HepG2 (cell line): ENCODE measurements around the gene RUNX3. TPM values are rescaled to one million over a fixed set of nuclear protein-coding genes. Genes with fewer than 3 reads are reported as not detected.

ENCODE experiments used
- DPF2 ChIP-seq: sonication (generic); formaldehyde crosslinking; IDR thresholded peaks from 2 replicates; pipeline ENCODE4 v1.4.0; 2020; ENCODE audit warnings: mild to moderate bottlenecking, low read depth, missing genetic modification reagents, borderline replicate concordance
- RXRB ChIP-seq: IDR thresholded peaks from 2 replicates; pipeline ENCODE4 v1.6.1; 2016; ENCODE audit warnings: borderline replicate concordance, missing genetic modification reagents, missing compliant biosample characterization
- SAP130 ChIP-seq: IDR thresholded peaks from 2 replicates; pipeline ENCODE4 v1.6.1; 2016; ENCODE audit warnings: low read depth
- SATB2 ChIP-seq: sonication (generic); formaldehyde crosslinking; IDR thresholded peaks from 2 replicates; pipeline ENCODE4 v1.5.0; 2020; ENCODE audit warnings: missing genetic modification reagents
- SMARCE1 ChIP-seq: fragments of 450-650 bp; IDR thresholded peaks from 2 replicates; pipeline ENCODE4 v1.6.1; 2017; ENCODE audit warnings: borderline replicate concordance
- SOX13 ChIP-seq, 3 experiments: fragments of 450-650 bp in 1 of 3; sonication (generic) in 1 of 3; formaldehyde crosslinking in 1 of 3; IDR thresholded peaks in 2 of 3; conservative IDR thresholded peaks in 1 of 3; 2 replicates each; pipeline versions ENCODE4 v1.5.0 to v1.6.1; 2016 to 2020; ENCODE audit warnings: antibody characterized with exemption in 1 of 3, mild to moderate bottlenecking in 1 of 3, missing compliant biosample characterization in 1 of 3, missing genetic modification reagents in 1 of 3, moderate library complexity in 1 of 3
- ZC3H13 ChIP-seq: sonication (generic); formaldehyde crosslinking; IDR thresholded peaks from 2 replicates; pipeline ENCODE4 v1.8.1; 2023; ENCODE audit warnings: mild to moderate bottlenecking, missing genetic modification reagents, moderate library complexity
- ZC3H4 ChIP-seq: sonication (generic); formaldehyde crosslinking; IDR thresholded peaks from 2 replicates; pipeline ENCODE4 v1.4.0; 2020; ENCODE audit warnings: missing genetic modification reagents, borderline replicate concordance
- ZFX ChIP-seq: sonication (generic); formaldehyde crosslinking; IDR thresholded peaks from 2 replicates; pipeline ENCODE4 v1.4.0; 2020; ENCODE audit warnings: mild to moderate bottlenecking, low read depth, missing genetic modification reagents, moderate library complexity
- ZNF432 ChIP-seq: sonication (generic); formaldehyde crosslinking; IDR thresholded peaks from 2 replicates; pipeline ENCODE4 v1.5.0; 2020; ENCODE audit warnings: missing genetic modification reagents, mild to moderate bottlenecking, borderline replicate concordance
- ZNF549 ChIP-seq: sonication (generic); formaldehyde crosslinking; IDR thresholded peaks from 2 replicates; pipeline ENCODE4 v1.5.0; 2020; ENCODE audit warnings: missing genetic modification reagents
- ZNF563 ChIP-seq: sonication (generic); formaldehyde crosslinking; IDR thresholded peaks from 2 replicates; pipeline ENCODE4 v1.8.0; 2022; ENCODE audit warnings: mild to moderate bottlenecking, moderate library complexity, missing genetic modification reagents
- ZNF746 ChIP-seq: sonication (generic); formaldehyde crosslinking; IDR thresholded peaks from 2 replicates; pipeline ENCODE4 v1.8.0; 2022; ENCODE audit warnings: mild to moderate bottlenecking, missing genetic modification reagents
- ZNF768 ChIP-seq: sonication (generic); formaldehyde crosslinking; IDR thresholded peaks from 2 replicates; pipeline ENCODE4 v1.4.0; 2020; ENCODE audit warnings: missing genetic modification reagents
- ZSCAN21 ChIP-seq: sonication (generic); formaldehyde crosslinking; IDR thresholded peaks from 2 replicates; pipeline ENCODE4 v1.8.0; 2022; ENCODE audit warnings: mild to moderate bottlenecking, missing genetic modification reagents, moderate library complexity, borderline replicate concordance
- polyA plus RNA-seq, 8 experiments: library from polyadenylated mRNA; depleted of rRNA in 3 of 8; stranded (reverse) in 7 of 8; unstranded in 1 of 8; fragments of >200 nt; fragmentation: Illumina TruSeq in 4 of 8; extraction: Trizol in 4 of 8; gene quantifications; 2 replicates each; pipeline versions ENCODE4 v1.2.1 to v1.2.3, GENCODE V29; 2011 to 2016; ENCODE audit warnings: low read depth in 4 of 8, missing spikeins in 1 of 8, mixed read lengths in 1 of 8; ENCODE audit not compliant: insufficient read depth in 1 of 8
- total RNA-seq, 5 experiments: library from RNA; depleted of rRNA; stranded (reverse); fragments of >200 nt; fragmentation: Illumina TruSeq; extraction: Trizol; gene quantifications; 2 replicates each; pipeline ENCODE4 v1.2.3, GENCODE V29; 2016; ENCODE audit warnings: low read depth in 1 of 5
- TF ChIP-seq, protein P1 (sequence below): sonication (generic); formaldehyde crosslinking; IDR thresholded peaks from 2 replicates; pipeline ENCODE4 v1.4.0; 2020; ENCODE audit warnings: missing genetic modification reagents, borderline replicate concordance
- TF ChIP-seq, protein P2 (sequence below): sonication (generic); formaldehyde crosslinking; conservative IDR thresholded peaks from 2 replicates; pipeline ENCODE4 v1.4.0; 2020; ENCODE audit warnings: missing genetic modification reagents
- TF ChIP-seq, protein P3 (sequence below): sonication (generic); formaldehyde crosslinking; IDR thresholded peaks from 2 replicates; pipeline ENCODE4 v1.4.0; 2020; ENCODE audit warnings: missing genetic modification reagents
- TF ChIP-seq, protein P4 (sequence below): sonication (generic); formaldehyde crosslinking; IDR thresholded peaks from 2 replicates; pipeline ENCODE4 v1.5.1; 2020; ENCODE audit warnings: mild to moderate bottlenecking, missing genetic modification reagents, borderline replicate concordance

Gene RUNX3
- total and polyA plus RNA-seq, 2 of the 13 experiments (the other 11 are each of a cell fraction or from before 2014, with no cell fraction given): 0.04 to 0.22 TPM

- TF ChIP-seq, protein P1, sequence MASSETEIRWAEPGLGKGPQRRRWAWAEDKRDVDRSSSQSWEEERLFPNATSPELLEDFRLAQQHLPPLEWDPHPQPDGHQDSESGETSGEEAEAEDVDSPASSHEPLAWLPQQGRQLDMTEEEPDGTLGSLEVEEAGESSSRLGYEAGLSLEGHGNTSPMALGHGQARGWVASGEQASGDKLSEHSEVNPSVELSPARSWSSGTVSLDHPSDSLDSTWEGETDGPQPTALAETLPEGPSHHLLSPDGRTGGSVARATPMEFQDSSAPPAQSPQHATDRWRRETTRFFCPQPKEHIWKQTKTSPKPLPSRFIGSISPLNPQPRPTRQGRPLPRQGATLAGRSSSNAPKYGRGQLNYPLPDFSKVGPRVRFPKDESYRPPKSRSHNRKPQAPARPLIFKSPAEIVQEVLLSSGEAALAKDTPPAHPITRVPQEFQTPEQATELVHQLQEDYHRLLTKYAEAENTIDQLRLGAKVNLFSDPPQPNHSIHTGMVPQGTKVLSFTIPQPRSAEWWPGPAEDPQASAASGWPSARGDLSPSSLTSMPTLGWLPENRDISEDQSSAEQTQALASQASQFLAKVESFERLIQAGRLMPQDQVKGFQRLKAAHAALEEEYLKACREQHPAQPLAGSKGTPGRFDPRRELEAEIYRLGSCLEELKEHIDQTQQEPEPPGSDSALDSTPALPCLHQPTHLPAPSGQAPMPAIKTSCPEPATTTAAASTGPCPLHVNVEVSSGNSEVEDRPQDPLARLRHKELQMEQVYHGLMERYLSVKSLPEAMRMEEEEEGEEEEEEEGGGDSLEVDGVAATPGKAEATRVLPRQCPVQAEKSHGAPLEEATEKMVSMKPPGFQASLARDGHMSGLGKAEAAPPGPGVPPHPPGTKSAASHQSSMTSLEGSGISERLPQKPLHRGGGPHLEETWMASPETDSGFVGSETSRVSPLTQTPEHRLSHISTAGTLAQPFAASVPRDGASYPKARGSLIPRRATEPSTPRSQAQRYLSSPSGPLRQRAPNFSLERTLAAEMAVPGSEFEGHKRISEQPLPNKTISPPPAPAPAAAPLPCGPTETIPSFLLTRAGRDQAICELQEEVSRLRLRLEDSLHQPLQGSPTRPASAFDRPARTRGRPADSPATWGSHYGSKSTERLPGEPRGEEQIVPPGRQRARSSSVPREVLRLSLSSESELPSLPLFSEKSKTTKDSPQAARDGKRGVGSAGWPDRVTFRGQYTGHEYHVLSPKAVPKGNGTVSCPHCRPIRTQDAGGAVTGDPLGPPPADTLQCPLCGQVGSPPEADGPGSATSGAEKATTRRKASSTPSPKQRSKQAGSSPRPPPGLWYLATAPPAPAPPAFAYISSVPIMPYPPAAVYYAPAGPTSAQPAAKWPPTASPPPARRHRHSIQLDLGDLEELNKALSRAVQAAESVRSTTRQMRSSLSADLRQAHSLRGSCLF (CRISPR knock-in tag): no peak
- TF ChIP-seq ZNF549 (CRISPR knock-in tag) (no peak), ZNF746 (CRISPR knock-in tag) (no peak), ZC3H4 (no peak), ZNF768 (CRISPR knock-in tag) (no peak; the same call in 1 of the 2 replicates), SATB2 (CRISPR knock-in tag) (no peak), ZC3H13 (no peak), SOX13 (IDR thresholded peaks at IDR 0.05) (no peak), SOX13 (CRISPR knock-in tag; conservative IDR thresholded peaks at IDR 0.05 in 1 of 2, IDR thresholded peaks at IDR 0.05 in 1 of 2) (peak in 1 of 2 experiments; percentile 43; a peak in 2 of 4 replicates), ZNF563 (CRISPR knock-in tag) (peak; percentile 79; the same call in 1 of the 2 replicates), ZFX (CRISPR knock-in tag) (peak; percentile 94), RXRB (no peak), SMARCE1 (no peak), ZNF432 (CRISPR knock-in tag) (no peak), ZSCAN21 (CRISPR knock-in tag) (no peak), SAP130 (peak; percentile 46; the same call in 1 of the 2 replicates), DPF2 (CRISPR knock-in tag) (no peak)
- TF ChIP-seq, protein P2, sequence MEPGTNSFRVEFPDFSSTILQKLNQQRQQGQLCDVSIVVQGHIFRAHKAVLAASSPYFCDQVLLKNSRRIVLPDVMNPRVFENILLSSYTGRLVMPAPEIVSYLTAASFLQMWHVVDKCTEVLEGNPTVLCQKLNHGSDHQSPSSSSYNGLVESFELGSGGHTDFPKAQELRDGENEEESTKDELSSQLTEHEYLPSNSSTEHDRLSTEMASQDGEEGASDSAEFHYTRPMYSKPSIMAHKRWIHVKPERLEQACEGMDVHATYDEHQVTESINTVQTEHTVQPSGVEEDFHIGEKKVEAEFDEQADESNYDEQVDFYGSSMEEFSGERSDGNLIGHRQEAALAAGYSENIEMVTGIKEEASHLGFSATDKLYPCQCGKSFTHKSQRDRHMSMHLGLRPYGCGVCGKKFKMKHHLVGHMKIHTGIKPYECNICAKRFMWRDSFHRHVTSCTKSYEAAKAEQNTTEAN (CRISPR knock-in tag): no peak
- TF ChIP-seq, protein P3, sequence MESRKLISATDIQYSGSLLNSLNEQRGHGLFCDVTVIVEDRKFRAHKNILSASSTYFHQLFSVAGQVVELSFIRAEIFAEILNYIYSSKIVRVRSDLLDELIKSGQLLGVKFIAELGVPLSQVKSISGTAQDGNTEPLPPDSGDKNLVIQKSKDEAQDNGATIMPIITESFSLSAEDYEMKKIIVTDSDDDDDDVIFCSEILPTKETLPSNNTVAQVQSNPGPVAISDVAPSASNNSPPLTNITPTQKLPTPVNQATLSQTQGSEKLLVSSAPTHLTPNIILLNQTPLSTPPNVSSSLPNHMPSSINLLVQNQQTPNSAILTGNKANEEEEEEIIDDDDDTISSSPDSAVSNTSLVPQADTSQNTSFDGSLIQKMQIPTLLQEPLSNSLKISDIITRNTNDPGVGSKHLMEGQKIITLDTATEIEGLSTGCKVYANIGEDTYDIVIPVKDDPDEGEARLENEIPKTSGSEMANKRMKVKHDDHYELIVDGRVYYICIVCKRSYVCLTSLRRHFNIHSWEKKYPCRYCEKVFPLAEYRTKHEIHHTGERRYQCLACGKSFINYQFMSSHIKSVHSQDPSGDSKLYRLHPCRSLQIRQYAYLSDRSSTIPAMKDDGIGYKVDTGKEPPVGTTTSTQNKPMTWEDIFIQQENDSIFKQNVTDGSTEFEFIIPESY (CRISPR knock-in tag): 0 out of 2 replicates have a peak, but pooled peaks have one; percentile 33
- TF ChIP-seq, protein P4, sequence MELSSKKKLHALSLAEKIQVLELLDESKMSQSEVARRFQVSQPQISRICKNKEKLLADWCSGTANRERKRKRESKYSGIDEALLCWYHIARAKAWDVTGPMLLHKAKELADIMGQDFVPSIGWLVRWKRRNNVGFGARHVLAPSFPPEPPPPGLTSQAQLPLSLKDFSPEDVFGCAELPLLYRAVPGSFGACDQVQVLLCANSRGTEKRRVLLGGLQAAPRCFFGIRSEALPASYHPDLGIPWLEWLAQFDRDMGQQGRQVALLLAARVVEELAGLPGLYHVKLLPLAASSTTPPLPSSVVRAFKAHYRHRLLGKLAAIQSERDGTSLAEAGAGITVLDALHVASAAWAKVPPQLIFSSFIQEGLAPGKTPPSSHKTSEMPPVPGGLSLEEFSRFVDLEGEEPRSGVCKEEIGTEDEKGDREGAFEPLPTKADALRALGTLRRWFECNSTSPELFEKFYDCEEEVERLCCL (CRISPR knock-in tag): no peak
Measured at GRCh38 chr1:24914226-24915069, 15.6 kb downstream of the RUNX3 start (continued).
